ENCODE data around the gene CYBA. TPM values are rescaled to one million over a fixed set of nuclear protein-coding genes. Genes with fewer than 3 reads are reported as not detected.
A peak's percentile ranks its signal among the peaks of the same experiment; 100 is the strongest.

CYBA gene
- total RNA-seq, 2 experiments from 2014 or later: 359 to 601 TPM

DNA sequence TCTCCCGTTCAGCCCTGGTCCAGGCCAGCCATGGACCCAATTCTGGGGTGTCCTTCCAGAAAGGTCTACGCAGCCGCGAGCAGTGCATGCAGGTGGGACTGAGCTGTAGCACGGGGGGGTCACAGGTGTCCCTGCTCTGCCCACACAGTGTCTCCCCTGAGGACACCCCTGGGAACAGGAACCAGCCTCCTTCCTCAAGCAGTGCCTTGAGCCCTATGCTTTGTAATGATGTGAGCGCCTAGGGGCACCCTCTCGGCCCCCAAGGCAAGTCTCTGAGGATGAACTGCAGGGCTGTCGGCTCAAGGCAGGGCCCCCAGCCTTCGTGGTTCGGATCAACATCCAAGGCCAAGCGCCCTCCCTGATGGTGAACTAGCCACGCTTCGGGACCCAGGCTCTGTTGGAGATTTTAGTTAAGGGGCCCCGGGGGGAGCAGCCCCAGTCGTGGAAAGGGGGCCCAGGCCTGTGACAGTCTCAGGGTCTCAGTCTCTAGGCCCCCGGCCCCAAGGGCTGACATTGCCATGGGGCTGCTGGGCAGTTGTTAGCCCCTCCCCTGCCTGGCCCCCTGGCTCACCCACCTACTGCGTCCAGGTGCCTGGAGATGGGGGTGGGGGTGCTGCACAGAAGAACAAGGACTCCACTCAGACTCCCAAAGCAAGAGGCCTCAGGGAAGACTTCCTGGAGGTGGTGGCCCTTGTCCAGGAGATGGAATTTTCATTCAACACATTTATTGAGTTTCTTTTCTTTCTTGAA, 10.2 kb downstream of the CYBA start:
- CTCF ChIA-PET (ENCODE audit: unreplicated experiment): no interaction called here
- peak; percentile 42 for DNase-seq (ENCODE audit: low spot score)
- Histone ChIP-seq H3K4me2 (ENCODE audit: low read length) (no peak overlapping the region), H3K4me1 (ENCODE audit: insufficient read depth, low read length, poor library complexity, severe bottlenecking) (peaks cover 22% of the 10 kb centered on the region), H4K20me1 (ENCODE audit: insufficient read depth, low read length) (no peaks in the 10 kb centered on the region), H3K4me3 (ENCODE audit: low read depth, low read length, poor library complexity, severe bottlenecking) (no peak overlapping the region), H3K9me2 (ENCODE audit: insufficient read depth, low read length) (no peaks in the 10 kb centered on the region), H2AFZ (ENCODE audit: low read length) (no peak overlapping the region), H3K27ac (ENCODE audit: low read depth, low read length, poor library complexity, severe bottlenecking) (no peak overlapping the region), H3K36me3 (ENCODE audit: insufficient read depth, low read length) (peaks cover 34% of the 10 kb centered on the region), H3K79me2 (ENCODE audit: insufficient read depth, low read depth, low read length) (no peaks in the 10 kb centered on the region), H3K9me3 (ENCODE audit: low read length) (no peaks in the 10 kb centered on the region)
- BruUV-seq (replicated peaks): no TSS peak
- no peak for TF ChIP-seq EZH2phosphoT487 (IDR thresholded peaks at IDR 0.05; ENCODE audit: borderline replicate concordance, low read depth, low read length)
- TF ChIP-seq, protein P1, sequence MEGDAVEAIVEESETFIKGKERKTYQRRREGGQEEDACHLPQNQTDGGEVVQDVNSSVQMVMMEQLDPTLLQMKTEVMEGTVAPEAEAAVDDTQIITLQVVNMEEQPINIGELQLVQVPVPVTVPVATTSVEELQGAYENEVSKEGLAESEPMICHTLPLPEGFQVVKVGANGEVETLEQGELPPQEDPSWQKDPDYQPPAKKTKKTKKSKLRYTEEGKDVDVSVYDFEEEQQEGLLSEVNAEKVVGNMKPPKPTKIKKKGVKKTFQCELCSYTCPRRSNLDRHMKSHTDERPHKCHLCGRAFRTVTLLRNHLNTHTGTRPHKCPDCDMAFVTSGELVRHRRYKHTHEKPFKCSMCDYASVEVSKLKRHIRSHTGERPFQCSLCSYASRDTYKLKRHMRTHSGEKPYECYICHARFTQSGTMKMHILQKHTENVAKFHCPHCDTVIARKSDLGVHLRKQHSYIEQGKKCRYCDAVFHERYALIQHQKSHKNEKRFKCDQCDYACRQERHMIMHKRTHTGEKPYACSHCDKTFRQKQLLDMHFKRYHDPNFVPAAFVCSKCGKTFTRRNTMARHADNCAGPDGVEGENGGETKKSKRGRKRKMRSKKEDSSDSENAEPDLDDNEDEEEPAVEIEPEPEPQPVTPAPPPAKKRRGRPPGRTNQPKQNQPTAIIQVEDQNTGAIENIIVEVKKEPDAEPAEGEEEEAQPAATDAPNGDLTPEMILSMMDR (conservative IDR thresholded peaks at IDR 0.05; ENCODE audit: low read length): no peak
- POLR2A ChIA-PET: no interaction called here
- intact Hi-C loops (cut with micrococcal nuclease; ENCODE audit: unreplicated experiment): no loop called here

DNA sequence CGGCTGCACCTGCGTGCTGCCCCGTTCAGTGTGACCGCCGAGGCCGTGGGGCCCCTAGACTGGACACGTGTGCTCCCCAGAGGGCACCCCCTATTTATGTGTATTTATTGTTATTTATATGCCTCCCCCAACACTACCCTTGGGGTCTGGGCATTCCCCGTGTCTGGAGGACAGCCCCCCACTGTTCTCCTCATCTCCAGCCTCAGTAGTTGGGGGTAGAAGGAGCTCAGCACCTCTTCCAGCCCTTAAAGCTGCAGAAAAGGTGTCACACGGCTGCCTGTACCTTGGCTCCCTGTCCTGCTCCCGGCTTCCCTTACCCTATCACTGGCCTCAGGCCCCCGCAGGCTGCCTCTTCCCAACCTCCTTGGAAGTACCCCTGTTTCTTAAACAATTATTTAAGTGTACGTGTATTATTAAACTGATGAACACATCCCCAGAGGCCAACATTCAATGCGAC, 10.8 kb downstream of the CYBA start:
- H3K79me2 ChIP-seq (ENCODE audit: insufficient read depth, low read depth, low read length): no peaks in the 10 kb centered on the region
- no TSS peak for BruUV-seq (replicated peaks)
- no peaks in the 10 kb centered on the region for H3K9me3 ChIP-seq (ENCODE audit: low read length)
- H3K9me2 ChIP-seq (ENCODE audit: insufficient read depth, low read length): no peaks in the 10 kb centered on the region
- peaks cover 28% of the 10 kb centered on the region for H3K36me3 ChIP-seq (ENCODE audit: insufficient read depth, low read length)
- DNase-seq (ENCODE audit: low spot score): no peak
- ChIA-PET CTCF (ENCODE audit: unreplicated experiment) (no interaction called here), POLR2A (interaction anchor here (1.4 kb wide), 1 partner anchor 61 kb away, joined by 4 read pairs; no protein-coding TSS in a partner anchor)
- H4K20me1 ChIP-seq (ENCODE audit: insufficient read depth, low read length): no peaks in the 10 kb centered on the region
- H3K4me1 ChIP-seq (ENCODE audit: insufficient read depth, low read length, poor library complexity, severe bottlenecking): peaks cover 23% of the 10 kb centered on the region
- H3K4me2 ChIP-seq (ENCODE audit: low read length): no peak overlapping the region
- H2AFZ ChIP-seq (ENCODE audit: low read length): no peak overlapping the region
- H3K4me3 ChIP-seq (ENCODE audit: low read depth, low read length, poor library complexity, severe bottlenecking): no peak overlapping the region
- H3K27ac ChIP-seq (ENCODE audit: low read depth, low read length, poor library complexity, severe bottlenecking): no peak overlapping the region
- intact Hi-C loops (cut with micrococcal nuclease; ENCODE audit: unreplicated experiment): no loop called here
- no peak for TF ChIP-seq EZH2phosphoT487 (IDR thresholded peaks at IDR 0.05; ENCODE audit: borderline replicate concordance, low read depth, low read length)
- TF ChIP-seq, protein P1 (conservative IDR thresholded peaks at IDR 0.05; ENCODE audit: low read length): no peak
